Activated B cell treated with CpG ODN at 0.5 μM for 24 hours (primary cell): ENCODE measurements around the gene BIRC3. TPM values are rescaled to one million over a fixed set of nuclear protein-coding genes. Genes with fewer than 3 reads are reported as not detected.

Experiments used
- ATAC-seq: fragments of 200-7000 bp; cut with Tn5 transposase; one replicate; pipeline ENCODE4 v1.10.0; 2021; ENCODE audit warnings: low read depth, mild to moderate bottlenecking, moderate library complexity
- CTCF ChIA-PET: fragments of 350-600 bp; sonication (Branson Sonifier 250); formaldehyde crosslinking; loops from one replicate; lab custom pipeline; 2021; ENCODE audit warnings: antibody characterized with exemption; lab: Charles Lee
- POLR2A ChIA-PET: fragments of 350-600 bp; sonication (Branson Sonifier 250); formaldehyde crosslinking; loops from one replicate; lab custom pipeline; 2021; ENCODE audit warnings: antibody characterized with exemption; lab: Charles Lee
- DNase-seq: peaks from one replicate; pipeline ENCODE4 v3.0.0; 2022
- H3K27ac Mint-ChIP-seq: one replicate; pipeline ENCODE4 v1.8.0; 2020; ENCODE audit warnings: mixed read lengths
- H3K27me3 Mint-ChIP-seq: one replicate; pipeline ENCODE4 v1.8.0; 2021; ENCODE audit warnings: mixed read lengths
- H3K36me3 Mint-ChIP-seq: one replicate; pipeline ENCODE4 v1.8.0; 2021; ENCODE audit warnings: low read depth, mixed read lengths
- H3K4me1 Mint-ChIP-seq: one replicate; pipeline ENCODE4 v1.8.0; 2021; ENCODE audit warnings: mixed read lengths
- H3K4me3 Mint-ChIP-seq: one replicate; pipeline ENCODE4 v1.8.0; 2020; ENCODE audit warnings: mild to moderate bottlenecking, mixed read lengths
- H3K9me3 Mint-ChIP-seq: one replicate; pipeline ENCODE4 v1.8.0; 2020; ENCODE audit warnings: mixed read lengths
- intact Hi-C: fragments of 100-400 bp; cut with micrococcal nuclease; formaldehyde crosslinking; loops from one replicate; pipeline ENCODE4 v1.15.1; 2024
- total RNA-seq: library from RNA; stranded (reverse); gene quantifications from 2 replicates; pipeline ENCODE4 v1.2.3, GENCODE V29; 2022
- TF ChIP-seq, protein P1 (sequence below): fragments of 200-600 bp; IDR thresholded peaks from one replicate; pipeline ENCODE4 v1.8.0; 2022; ENCODE audit warnings: antibody characterized with exemption, mild to moderate bottlenecking

Gene BIRC3
- total RNA-seq, 1 donor from 2014 or later: 270 TPM

DNA sequence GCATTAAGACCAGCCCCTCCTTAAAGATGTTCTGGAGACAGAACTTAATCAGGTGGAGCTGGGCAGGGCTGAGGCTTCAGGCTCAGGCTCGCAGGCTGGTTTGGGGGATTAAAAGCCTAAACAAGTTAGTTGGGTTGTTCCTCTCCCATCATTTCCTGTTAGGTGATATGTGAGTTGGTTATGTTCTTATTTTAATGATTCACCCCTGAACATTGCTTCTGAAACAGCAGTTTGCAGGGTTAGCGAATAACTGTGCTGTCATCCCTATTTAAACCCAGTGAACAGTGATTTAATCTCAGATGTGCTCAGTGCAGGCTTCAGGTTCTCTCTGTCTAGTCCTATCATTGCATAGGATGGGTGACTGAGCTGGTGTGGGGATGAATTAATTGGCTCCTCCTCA is 47.4 kb upstream of the BIRC3 start:
- POLR2A ChIA-PET: interaction anchor here (0.5 to 1.2 kb wide), 2 partner anchors 10 to 15 kb away, joined by 3 read pairs; no protein-coding TSS in a partner anchor
- H3K27me3 Mint-ChIP-seq: peaks cover 21% of the 10 kb centered on the region
- no peak overlapping the region for H3K27ac Mint-ChIP-seq

GRCh38 chr11:102272047-102272824 is 45.0 kb upstream of the BIRC3 start:
- DNase-seq: no peak
- TF ChIP-seq, protein P1, sequence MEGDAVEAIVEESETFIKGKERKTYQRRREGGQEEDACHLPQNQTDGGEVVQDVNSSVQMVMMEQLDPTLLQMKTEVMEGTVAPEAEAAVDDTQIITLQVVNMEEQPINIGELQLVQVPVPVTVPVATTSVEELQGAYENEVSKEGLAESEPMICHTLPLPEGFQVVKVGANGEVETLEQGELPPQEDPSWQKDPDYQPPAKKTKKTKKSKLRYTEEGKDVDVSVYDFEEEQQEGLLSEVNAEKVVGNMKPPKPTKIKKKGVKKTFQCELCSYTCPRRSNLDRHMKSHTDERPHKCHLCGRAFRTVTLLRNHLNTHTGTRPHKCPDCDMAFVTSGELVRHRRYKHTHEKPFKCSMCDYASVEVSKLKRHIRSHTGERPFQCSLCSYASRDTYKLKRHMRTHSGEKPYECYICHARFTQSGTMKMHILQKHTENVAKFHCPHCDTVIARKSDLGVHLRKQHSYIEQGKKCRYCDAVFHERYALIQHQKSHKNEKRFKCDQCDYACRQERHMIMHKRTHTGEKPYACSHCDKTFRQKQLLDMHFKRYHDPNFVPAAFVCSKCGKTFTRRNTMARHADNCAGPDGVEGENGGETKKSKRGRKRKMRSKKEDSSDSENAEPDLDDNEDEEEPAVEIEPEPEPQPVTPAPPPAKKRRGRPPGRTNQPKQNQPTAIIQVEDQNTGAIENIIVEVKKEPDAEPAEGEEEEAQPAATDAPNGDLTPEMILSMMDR: no peak
- ATAC-seq: no peak
- H3K9me3 Mint-ChIP-seq: no peaks in the 10 kb centered on the region
- H3K36me3 Mint-ChIP-seq: no peaks in the 10 kb centered on the region
- no peak overlapping the region for H3K27ac Mint-ChIP-seq
- ChIA-PET POLR2A (no interaction called here), CTCF (no interaction called here)
- peaks cover 40% of the 10 kb centered on the region for H3K27me3 Mint-ChIP-seq
- peaks cover 15% of the 10 kb centered on the region for H3K4me1 Mint-ChIP-seq
- intact Hi-C loops: no loop called here
- H3K4me3 Mint-ChIP-seq: no peak overlapping the region

More for the DNA sequence above, 47.4 kb upstream of the BIRC3 start:
- no peak for ATAC-seq
- H3K4me3 Mint-ChIP-seq: no peak overlapping the region
- TF ChIP-seq, protein P1: no peak
- H3K4me1 Mint-ChIP-seq: peaks cover 15% of the 10 kb centered on the region
- intact Hi-C loops: loop anchor here (5.0 to 10.0 kb wide), 3 partner anchors 155 to 397 kb away; partner anchors contain the start of genes ANGPTL5, CEP126 and YAP1
- CTCF ChIA-PET: interaction anchor here (1.0 to 1.1 kb wide), 2 partner anchors 10 to 406 kb away, joined by 3 to 4 read pairs; no protein-coding TSS in a partner anchor
- H3K36me3 Mint-ChIP-seq: no peaks in the 10 kb centered on the region
- no peaks in the 10 kb centered on the region for H3K9me3 Mint-ChIP-seq
- DNase-seq: no peak

DNA sequence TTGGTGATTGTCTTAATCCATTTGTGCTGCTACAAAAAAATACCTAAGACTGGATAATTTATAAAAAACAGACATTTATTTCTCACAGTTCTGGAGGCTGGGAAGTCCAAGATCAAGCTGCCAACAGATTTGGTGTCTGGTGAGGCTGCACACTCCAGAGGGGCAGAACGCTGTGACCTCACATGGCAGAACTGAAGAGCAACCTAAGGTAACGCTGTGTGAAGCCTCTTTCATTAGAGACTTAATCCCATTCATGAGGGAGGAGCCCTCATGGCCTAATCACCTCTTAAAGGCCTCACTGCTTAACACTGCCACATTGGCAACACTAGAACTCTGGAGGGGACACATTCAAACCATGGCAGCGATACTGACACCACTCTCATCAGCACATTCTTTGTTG is 42.7 kb upstream of the BIRC3 start:
- Mint-ChIP-seq H3K4me1 (peaks cover 5% of the 10 kb centered on the region), H3K27me3 (peaks cover 40% of the 10 kb centered on the region), H3K36me3 (no peaks in the 10 kb centered on the region), H3K27ac (no peak overlapping the region), H3K9me3 (no peaks in the 10 kb centered on the region), H3K4me3 (no peak overlapping the region)
- DNase-seq: no peak
- ChIA-PET POLR2A (no interaction called here), CTCF (no interaction called here)
- TF ChIP-seq, protein P1: no peak
- no peak for ATAC-seq
- intact Hi-C loops: no loop called here

DNA sequence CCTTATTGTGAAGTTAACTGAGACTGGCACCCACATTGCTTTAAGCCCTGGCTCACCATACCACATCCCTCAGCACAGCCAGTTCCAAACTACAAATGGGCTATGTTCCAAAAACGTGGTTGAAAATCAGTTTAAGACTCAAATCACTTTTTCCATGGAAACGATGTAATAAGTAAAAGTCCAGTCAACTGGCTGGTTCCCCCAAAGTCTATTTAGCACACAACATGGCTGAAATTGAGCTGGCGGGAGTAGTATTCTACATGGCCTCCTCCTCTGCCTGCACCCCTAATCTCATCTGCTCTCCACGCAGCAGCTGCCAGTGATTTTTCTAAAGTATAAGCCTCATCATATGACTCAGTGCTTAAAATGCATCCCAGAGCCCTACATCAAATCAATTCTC is 40.9 kb upstream of the BIRC3 start:
- H3K4me1 Mint-ChIP-seq: peaks cover 5% of the 10 kb centered on the region
- TF ChIP-seq, protein P1: no peak
- DNase-seq (no peak), ATAC-seq (no peak)
- peaks cover 45% of the 10 kb centered on the region for H3K27me3 Mint-ChIP-seq
- ChIA-PET POLR2A (no interaction called here), CTCF (no interaction called here)
- H3K9me3 Mint-ChIP-seq: no peaks in the 10 kb centered on the region
- H3K27ac Mint-ChIP-seq: no peak overlapping the region
- H3K4me3 Mint-ChIP-seq: no peak overlapping the region
- H3K36me3 Mint-ChIP-seq: no peaks in the 10 kb centered on the region
- intact Hi-C loops: no loop called here

DNA sequence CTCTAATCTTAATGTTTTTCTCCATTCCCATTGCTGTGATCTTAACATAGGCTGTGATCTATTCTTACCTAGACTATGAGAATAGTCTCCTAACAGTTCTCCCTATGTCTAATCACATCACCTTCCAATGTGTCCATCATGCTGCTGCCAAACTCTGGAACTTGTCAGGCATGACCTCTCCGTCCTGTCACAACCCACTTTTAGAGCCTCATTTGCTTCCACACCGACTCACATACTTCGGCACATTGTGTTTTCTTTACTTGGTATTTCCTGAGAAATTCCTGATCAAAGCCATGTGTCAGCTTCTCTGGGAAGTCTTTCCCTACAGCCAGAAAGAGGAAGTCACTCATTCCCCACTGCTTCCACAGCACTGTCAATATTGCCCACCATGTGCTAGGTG is 40.5 kb upstream of the BIRC3 start:
- Mint-ChIP-seq H3K4me1 (peaks cover 5% of the 10 kb centered on the region), H3K9me3 (no peaks in the 10 kb centered on the region), H3K4me3 (no peak overlapping the region), H3K36me3 (no peaks in the 10 kb centered on the region), H3K27me3 (peaks cover 42% of the 10 kb centered on the region), H3K27ac (no peak overlapping the region)
- ATAC-seq (no peak), DNase-seq (no peak)
- TF ChIP-seq, protein P1: no peak
- CTCF ChIA-PET: no interaction called here
- POLR2A ChIA-PET: no interaction called here
- intact Hi-C loops: no loop called here
